Measurements from ENCODE around the gene SELENBP1.

GRCh38 chr1:151367658-151368392 lies 4.7 kb downstream of the SELENBP1 start:
- TF ChIP-seq POLR2AphosphoS5 (IDR thresholded peaks at IDR 0.05; ENCODE audit: low read depth, low read length) = no peak
- TF ChIP-seq CTCF (IDR thresholded peaks at IDR 0.05) = no peak
